Ectodermal cell (in vitro differentiated cells): ENCODE measurements around the gene CPE.
A peak's percentile ranks its signal among the peaks of the same experiment; 100 is the strongest.
"Not testable (repeated sequence)": the region's sequence is repeated elsewhere in the genome, so short reads cannot be mapped to it uniquely, and the experiment has no call there.

Experiments
- H3K27ac ChIP-seq: 2 replicates; pipeline ENCODE4 v1.7.0; 2013; ENCODE audit warnings: mild to moderate bottlenecking, low read depth, low read length; ENCODE audit not compliant: insufficient read depth, poor library complexity, severe bottlenecking
- H3K27me3 ChIP-seq: 2 replicates; pipeline ENCODE4 v1.7.0; 2013; ENCODE audit warnings: mild to moderate bottlenecking, low read length; ENCODE audit not compliant: insufficient read depth, control insufficient read depth, poor library complexity, severe bottlenecking
- H3K36me3 ChIP-seq: one replicate; pipeline ENCODE4 v1.7.0; 2013; ENCODE audit warnings: low read length; ENCODE audit not compliant: control insufficient read depth, insufficient read depth
- H3K4me1 ChIP-seq: one replicate; pipeline ENCODE4 v1.7.0; 2013; ENCODE audit warnings: low read length; ENCODE audit not compliant: control insufficient read depth, insufficient read depth
- H3K4me3 ChIP-seq: 2 replicates; pipeline ENCODE4 v1.7.0; 2013; ENCODE audit warnings: low read depth, low read length, control low read depth; ENCODE audit not compliant: insufficient read depth
- H3K9me3 ChIP-seq: 2 replicates; pipeline ENCODE4 v1.7.0; 2013; ENCODE audit warnings: mild to moderate bottlenecking, low read length, moderate library complexity; ENCODE audit not compliant: control insufficient read depth
- WGBS, 2 experiments: methylation state at CpG; one replicate each; pipeline ENCODE4 v1.1.7; 2013; ENCODE audit warnings: missing lambda C conversion rate in 2 of 2; 5-methylcytosine and 5-hydroxymethylcytosine counted together

Gene CPE

DNA sequence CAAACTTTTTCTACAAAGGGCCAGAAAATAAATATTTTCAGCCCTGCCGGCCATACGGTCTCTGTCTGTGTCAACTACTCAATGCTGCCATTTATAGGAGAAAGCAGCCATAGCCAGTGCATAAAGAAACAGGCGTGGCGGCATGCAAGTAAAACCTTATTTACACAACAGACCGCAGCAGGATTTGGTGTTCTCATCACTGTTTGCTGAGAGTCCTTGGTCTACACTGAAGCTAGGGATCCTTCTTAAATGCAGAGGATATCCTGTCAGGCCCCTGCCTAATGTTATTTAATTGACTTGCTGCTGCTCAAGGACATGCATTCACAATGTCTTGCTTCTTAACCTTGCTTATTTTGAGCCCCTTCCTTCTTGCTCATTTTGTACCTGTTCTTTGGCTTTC, 54.7 kb downstream of the CPE start:
- 84 to 86% methylated on average over 5 of the region's 5 CpGs for WGBS, 2 experiments
- Histone ChIP-seq H3K4me3 (no peak overlapping the region), H3K36me3 (no peaks in the 10 kb centered on the region), H3K9me3 (no peaks in the 10 kb centered on the region), H3K27ac (no peak overlapping the region), H3K4me1 (peaks cover 4% of the 10 kb centered on the region), H3K27me3 (no peaks in the 10 kb centered on the region)

DNA sequence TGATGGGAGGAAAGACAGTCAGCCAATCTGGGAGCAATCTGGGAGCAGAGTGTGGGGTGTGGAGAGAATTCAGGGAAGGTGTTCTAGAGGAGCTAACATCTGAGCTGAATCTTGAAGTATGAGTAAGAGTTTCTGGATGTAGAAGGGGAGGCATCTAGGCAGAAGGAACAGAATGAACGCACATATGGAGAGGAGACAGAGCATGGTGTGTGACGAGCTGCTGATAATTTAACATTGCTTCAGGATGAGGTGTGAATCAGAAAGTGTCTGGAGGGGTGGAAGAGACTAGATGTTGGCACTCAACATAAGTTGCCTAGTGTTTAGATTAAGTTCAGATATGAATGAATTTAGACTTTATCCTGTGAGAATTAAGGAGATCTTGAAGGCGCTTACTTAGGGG, 58.9 kb downstream of the CPE start:
- Histone ChIP-seq H3K36me3 (no peaks in the 10 kb centered on the region), H3K4me1 (peaks cover 14% of the 10 kb centered on the region), H3K4me3 (no peak overlapping the region), H3K27ac (no peak overlapping the region), H3K9me3 (no peaks in the 10 kb centered on the region), H3K27me3 (no peaks in the 10 kb centered on the region)
- 96 to 97% methylated on average over 3 of the region's 3 CpGs for WGBS, 2 experiments

DNA sequence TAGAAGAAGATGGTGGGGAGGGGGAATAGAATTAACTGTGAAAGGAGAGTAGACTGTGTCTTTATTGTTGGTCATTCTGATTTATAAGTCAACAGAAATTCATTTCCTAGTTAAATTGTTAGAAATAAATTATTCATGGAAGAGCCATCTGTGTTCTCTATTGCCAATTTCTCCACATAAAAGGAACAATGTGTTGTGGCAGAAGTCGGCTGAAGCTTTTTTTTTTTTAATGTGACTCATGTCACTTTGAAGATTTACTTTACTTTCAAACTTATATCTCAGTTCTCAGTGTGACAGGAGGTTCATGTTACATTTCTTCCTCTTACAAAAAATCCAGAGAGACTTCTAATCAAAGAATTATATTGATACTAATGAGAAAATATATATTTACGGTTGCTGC, 60.5 kb downstream of the CPE start:
- Histone ChIP-seq H3K36me3 (no peaks in the 10 kb centered on the region), H3K27ac (no peak overlapping the region), H3K27me3 (no peaks in the 10 kb centered on the region), H3K4me3 (no peak overlapping the region), H3K4me1 (peaks cover 14% of the 10 kb centered on the region), H3K9me3 (no peaks in the 10 kb centered on the region)
- 80 to 88% methylated on average over 1 to 2 of the region's 2 CpGs for WGBS, 2 experiments

DNA sequence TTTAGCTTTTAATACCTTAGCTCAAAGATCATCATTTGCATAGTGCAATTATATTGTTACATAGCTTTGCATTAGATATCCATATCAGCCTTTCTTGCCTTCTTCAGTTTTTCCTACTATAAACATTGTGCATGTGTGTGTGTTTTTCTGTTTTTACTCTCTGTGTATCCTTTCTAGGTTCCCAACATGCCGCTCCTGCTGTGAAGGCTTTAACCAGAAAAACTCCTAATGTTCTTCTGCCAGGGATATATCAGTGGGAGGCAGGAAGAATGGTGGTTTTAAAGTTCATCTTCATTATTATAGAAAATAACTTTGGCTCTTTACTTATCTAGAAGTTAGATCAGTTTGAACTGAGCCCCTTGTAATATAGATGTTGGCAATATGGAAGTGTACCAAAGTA, 61.2 kb downstream of the CPE start:
- H3K27me3 ChIP-seq, result no peaks in the 10 kb centered on the region
- WGBS, 2 experiments, result 83% methylated on average over 1 of the region's 1 CpG; no CpG with 5 or more reads in 1 of the 2 experiments
- H3K9me3 ChIP-seq, result no peaks in the 10 kb centered on the region
- H3K27ac ChIP-seq, result peak overlapping the region; percentile 9
- H3K4me3 ChIP-seq, result no peak overlapping the region
- H3K36me3 ChIP-seq, result no peaks in the 10 kb centered on the region
- peaks cover 14% of the 10 kb centered on the region for H3K4me1 ChIP-seq

DNA sequence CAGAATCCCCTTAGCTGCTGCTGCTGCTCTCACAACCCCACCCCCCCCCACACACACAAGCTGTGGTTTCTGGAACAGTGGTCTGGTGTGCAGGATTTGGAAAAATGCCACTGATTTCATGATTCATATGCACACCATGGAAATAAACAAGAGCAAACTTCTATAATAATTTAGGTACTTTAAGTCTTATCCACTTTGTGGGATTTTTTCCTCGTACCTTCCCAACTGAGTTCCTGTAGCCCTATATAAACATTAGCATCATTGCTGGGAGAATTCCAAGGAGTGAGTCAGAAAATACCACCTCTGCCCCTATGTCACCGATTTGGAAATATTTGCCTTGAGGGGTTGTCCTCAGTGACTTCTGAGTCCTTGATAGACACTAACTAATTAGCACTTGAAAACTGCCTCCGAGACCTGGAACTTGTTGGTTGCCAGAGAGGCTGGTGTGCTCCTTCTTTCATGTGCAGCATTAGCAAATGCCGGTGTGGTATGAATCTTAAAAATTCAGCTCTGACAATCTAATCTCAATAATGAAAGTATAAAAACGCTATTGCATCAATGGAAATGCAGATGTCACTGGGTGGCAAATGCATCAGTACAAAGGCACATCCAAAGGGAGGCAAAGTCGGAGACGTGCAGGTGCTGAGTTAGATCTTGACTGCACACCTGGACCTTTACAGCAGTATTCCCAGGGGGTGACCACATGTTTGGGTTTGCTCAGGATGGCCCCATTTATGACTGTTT, 61.8 kb downstream of the CPE start:
- Histone ChIP-seq H3K4me1 (peaks cover 14% of the 10 kb centered on the region), H3K9me3 (no peaks in the 10 kb centered on the region), H3K4me3 (no peak overlapping the region), H3K27ac (peak overlapping the region; percentile 9), H3K27me3 (no peaks in the 10 kb centered on the region), H3K36me3 (no peaks in the 10 kb centered on the region)
- WGBS, 2 experiments, result 71 to 78% methylated on average over 7 of the region's 7 CpGs

DNA sequence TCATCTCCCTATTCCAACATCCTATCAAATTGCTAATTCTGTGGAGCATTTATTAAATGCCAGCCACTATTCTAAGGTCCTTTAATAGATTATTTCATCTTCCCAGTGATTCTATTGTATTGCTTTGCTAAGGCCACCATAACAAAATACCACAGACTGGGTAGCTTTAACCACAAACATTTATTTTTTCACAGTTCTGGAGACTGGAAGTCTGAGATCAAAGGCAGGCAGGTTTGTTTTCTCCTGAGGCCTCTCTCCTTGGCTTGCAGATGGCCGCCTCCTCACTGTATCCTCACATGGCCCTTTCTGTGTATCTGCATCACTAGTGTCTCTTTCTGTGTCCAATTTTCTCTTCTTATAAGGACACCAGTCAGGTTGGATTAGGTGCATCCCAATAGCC, 64.5 kb downstream of the CPE start:
- H3K27ac ChIP-seq, result no peak overlapping the region
- WGBS, 2 experiments, result 93 to 97% methylated on average over 1 of the region's 1 CpG

DNA sequence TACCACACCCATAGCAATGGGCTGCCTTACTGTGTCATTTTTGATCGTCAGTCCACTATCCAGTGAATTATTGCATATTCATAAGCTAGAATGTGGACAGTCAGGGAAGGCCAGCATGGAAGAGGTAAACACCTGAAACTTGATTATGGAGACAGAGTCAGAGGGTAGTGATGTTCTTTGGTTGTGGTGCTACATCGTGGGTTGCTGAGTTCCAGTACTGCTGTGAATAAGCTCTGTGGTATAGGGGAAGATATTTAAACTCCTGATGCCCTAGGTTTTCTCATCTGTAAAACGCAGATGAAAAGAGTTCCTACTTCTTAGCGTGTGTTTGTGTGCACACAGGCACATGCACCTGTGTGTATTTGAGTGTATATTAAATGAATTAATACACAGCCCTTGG, 69.9 kb downstream of the CPE start:
- Histone ChIP-seq H3K27ac (no peak overlapping the region), H3K36me3 (no peaks in the 10 kb centered on the region), H3K4me3 (no peak overlapping the region), H3K4me1 (no peaks in the 10 kb centered on the region), H3K9me3 (no peaks in the 10 kb centered on the region), H3K27me3 (no peaks in the 10 kb centered on the region)
- WGBS, 2 experiments, result 88 to 96% methylated on average over 4 of the region's 4 CpGs

More for the DNA sequence above, 64.5 kb downstream of the CPE start:
- Histone ChIP-seq H3K36me3 (no peaks in the 10 kb centered on the region), H3K9me3 (no peaks in the 10 kb centered on the region), H3K27me3 (no peaks in the 10 kb centered on the region), H3K4me3 (no peak overlapping the region), H3K4me1 (peaks cover 10% of the 10 kb centered on the region)

DNA sequence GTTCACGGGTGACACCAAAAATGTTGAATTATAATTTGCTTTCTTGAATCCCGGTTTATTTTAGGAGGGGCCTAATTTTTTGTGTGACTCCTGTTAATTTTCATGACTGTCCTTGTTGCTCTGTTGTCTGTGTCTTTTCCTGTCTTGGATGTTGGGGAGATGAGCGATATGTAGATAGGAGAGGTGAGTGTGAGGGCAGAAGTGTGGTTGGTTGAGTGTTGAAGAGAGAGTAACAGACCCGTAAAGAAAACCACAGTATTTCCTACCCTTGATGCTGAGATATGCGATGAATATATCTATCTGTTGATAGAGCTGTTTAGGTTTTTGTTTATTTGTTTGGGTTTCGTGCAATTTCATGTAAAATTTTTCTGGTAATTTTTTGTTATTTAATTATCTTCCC, 70.5 kb downstream of the CPE start:
- Histone ChIP-seq H3K9me3 (no peaks in the 10 kb centered on the region), H3K27me3 (no peaks in the 10 kb centered on the region), H3K4me3 (no peak overlapping the region), H3K4me1 (no peaks in the 10 kb centered on the region), H3K27ac (no peak overlapping the region), H3K36me3 (no peaks in the 10 kb centered on the region)
- WGBS, 2 experiments, result 95 to 96% methylated on average over 6 of the region's 6 CpGs

DNA sequence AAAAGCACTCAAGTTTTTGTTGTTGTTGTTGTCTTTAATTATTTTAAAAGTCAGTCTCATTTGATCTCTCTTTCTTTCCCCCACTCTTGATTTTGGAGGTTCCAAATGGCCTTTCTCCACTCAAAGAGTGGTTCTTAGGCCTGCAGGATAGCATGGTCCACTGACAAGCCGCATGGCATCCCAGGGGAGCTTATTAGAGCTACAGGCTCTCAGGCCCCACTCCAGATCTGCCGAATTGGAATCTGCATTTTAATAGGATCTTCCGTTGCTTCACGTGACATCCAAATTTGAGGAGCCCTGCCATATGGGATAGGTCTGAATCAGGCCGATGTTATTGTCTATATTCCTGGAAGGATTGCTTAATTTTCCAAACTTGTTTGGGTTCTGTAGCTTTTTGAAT, 72.1 kb downstream of the CPE start:
- no peaks in the 10 kb centered on the region for H3K4me1 ChIP-seq
- H3K36me3 ChIP-seq, result no peaks in the 10 kb centered on the region
- 87 to 89% methylated on average over 5 of the region's 5 CpGs for WGBS, 2 experiments

DNA sequence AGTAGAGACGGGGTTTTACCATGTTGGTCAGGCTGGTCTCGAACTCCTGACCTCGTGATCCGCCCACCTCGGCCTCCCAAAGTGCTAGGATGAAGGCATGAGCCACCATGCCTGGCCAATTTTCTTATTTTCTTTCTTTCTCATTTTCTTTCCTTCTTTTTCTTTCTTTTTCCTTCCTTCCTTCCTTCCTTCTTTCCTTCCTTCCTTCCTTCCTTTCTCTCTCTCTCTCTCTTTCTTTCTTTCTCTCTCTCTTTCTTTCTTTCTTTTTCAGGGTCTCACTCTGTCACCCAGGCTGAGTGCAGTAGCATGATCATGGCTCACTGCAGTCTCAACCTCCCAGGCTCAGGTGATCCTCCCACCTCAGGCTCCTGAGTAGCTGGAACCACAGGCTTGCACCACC, 74.3 kb downstream of the CPE start:
- H3K27me3 ChIP-seq, H3K36me3 ChIP-seq, H3K27ac ChIP-seq, H3K9me3 ChIP-seq, H3K4me1 ChIP-seq, H3K4me3 ChIP-seq: not testable (repeated sequence)
- WGBS, 2 experiments, result 91 to 92% methylated on average over 5 of the region's 5 CpGs

More for the DNA sequence above, 72.1 kb downstream of the CPE start:
- Histone ChIP-seq H3K4me3 (no peak overlapping the region), H3K27ac (no peak overlapping the region), H3K9me3 (no peaks in the 10 kb centered on the region), H3K27me3 (no peaks in the 10 kb centered on the region)
